HUES48 (cell line): ENCODE measurements around the gene NSD2.

Experiments
- H3K27ac ChIP-seq: one replicate; pipeline ENCODE4 v1.7.0; 2013; ENCODE audit warnings: low read depth, low read length, inconsistent platforms
- H3K27me3 ChIP-seq: 2 replicates; pipeline ENCODE4 v1.6.1; 2013; ENCODE audit warnings: mild to moderate bottlenecking, low read length; ENCODE audit not compliant: control insufficient read depth, insufficient read depth
- H3K36me3 ChIP-seq: 2 replicates; pipeline ENCODE4 v1.6.1; 2013; ENCODE audit warnings: low read length; ENCODE audit not compliant: control insufficient read depth, insufficient read depth
- H3K4me1 ChIP-seq: 2 replicates; pipeline ENCODE4 v1.6.1; 2013; ENCODE audit warnings: mild to moderate bottlenecking, low read length; ENCODE audit not compliant: control insufficient read depth, insufficient read depth
- H3K4me3 ChIP-seq: 2 replicates; pipeline ENCODE4 v1.5.1; 2013; ENCODE audit warnings: mild to moderate bottlenecking, low read depth, low read length
- H3K9ac ChIP-seq: 2 replicates; pipeline ENCODE4 v1.6.1; 2013; ENCODE audit warnings: mild to moderate bottlenecking, low read depth, low read length, moderate library complexity
- H3K9me3 ChIP-seq: 2 replicates; pipeline ENCODE4 v1.6.1; 2013; ENCODE audit warnings: low read length; ENCODE audit not compliant: control insufficient read depth, insufficient read depth

NSD2 gene

DNA sequence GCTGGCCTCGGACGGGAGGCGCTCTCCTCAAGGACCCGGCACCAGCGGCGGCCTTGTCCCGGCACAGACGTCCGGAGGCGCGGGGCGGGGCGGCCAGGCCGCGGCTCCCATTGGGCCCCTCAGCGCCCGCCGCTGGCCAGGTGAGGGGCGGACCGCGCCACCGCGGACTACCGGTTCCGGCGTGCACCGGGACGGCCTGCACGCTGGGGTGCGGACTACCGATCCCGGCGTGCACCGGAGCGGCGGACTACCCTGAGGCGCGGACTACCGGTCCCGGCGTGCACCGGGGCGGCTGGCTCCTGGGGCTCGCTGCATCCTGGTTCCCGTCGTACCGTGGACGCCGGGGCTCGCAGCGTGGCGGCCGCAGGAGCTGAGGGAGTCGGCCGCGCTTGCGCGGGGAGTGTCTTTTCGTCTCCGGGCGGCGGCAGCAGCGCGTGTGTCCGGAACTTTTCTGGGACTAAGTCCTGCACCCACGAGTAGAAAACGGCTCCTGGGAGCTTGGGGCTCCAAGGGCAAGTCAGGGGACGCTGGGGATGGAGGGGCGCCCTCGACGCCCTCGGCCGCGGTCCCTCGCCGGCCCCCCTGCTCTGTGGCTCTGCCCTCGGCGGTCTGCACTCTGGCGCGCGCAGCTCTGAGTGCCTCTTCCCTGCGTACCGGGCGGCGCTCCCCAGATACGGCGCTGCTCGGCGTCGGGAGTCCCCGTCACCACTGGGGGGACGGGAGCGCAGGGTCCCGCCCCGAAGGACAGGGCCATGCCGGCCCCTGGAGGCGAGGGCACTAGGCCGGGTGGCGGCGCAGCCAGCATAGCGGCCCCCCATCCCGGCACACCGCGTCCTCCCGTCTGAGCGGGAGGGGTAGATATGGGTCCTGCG, 14.9 kb upstream of the NSD2 start, which contains the start of gene LETM1:
Gene LETM1, minus strand, starts transcription at position 86 of the 872 bp plus-strand sequence. CDS start 206 bp downstream, outside the sequence.
- Histone ChIP-seq H3K9ac (peak within 1 kb of the TSS; percentile 69; the same call in 1 of the 2 replicates), H3K36me3 (no peaks in the 10 kb centered on the region), H3K4me3 (peak within 1 kb of the TSS; percentile 89), H3K9me3 (no peaks in the 10 kb centered on the region), H3K27ac (no peak within 1 kb of the TSS), H3K27me3 (peaks cover 50% of the 10 kb centered on the region), H3K4me1 (0 out of 2 replicates have a peak, but pooled peaks cover 3% of the 10 kb centered on the region)

DNA sequence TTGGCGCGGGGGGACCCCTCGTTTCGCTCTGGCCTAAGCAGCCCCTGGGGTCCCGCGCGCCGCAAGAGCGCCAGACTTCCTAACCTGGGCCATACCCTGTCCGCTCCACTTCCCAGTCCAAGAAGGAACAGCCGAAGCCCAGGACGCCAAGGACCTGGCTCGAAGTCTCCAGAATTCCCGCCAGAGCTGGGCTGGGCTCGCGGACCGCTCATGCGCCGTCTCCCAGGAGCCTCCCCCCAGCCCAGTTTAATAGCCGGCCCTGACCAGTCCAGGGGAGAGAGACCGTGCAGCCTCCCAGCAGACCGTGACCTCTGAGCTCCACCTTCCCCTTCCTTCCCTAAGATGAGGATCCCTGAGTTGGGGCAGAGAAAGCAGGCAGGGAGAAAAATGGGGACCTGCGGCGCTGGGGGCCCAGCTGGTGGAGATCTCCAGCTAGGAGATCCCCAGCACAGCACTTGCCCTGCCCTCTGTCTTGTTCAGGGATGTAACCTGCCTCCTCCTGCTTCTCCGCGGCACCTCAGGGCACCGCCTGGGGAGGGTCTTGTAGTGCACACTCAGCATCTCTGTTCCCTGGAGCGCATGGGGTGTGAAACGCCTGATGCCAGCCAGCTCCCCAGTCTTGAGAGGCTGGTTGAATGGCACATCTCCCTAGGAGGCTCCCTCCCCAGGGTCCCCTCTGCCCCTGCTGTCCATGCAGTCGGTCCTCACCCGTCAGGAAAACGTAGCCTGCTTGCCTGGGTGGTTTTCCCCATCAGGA, 14.1 kb upstream of the NSD2 start:
- peaks cover 58% of the 10 kb centered on the region for H3K27me3 ChIP-seq
- no peak overlapping the region for H3K9ac ChIP-seq
- peak overlapping the region; percentile 89 for H3K4me3 ChIP-seq
- H3K4me1 ChIP-seq = 0 out of 2 replicates have a peak, but pooled peaks cover 3% of the 10 kb centered on the region
- no peaks in the 10 kb centered on the region for H3K36me3 ChIP-seq
- H3K9me3 ChIP-seq = no peaks in the 10 kb centered on the region
- no peak overlapping the region for H3K27ac ChIP-seq

DNA sequence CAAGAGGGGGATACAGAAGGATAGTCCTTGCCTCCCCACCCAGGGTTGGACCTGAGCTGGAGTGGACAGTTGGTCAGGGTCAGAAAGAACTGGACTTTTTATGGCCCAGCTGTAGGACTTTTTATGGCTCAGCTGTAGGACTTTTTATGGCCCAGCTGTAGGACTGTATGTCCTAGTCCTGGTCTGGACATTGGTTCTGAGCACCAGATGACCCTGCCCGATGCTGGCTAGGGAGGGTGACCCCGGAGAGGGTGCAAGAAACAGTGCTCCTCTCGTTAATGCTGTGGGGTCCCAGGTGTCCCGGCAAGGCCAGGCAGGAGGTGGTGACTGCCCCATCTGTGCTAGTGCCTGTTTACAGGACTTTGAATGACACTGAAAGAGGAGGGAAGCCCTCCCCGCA, 13.3 kb upstream of the NSD2 start:
- Histone ChIP-seq H3K9ac (no peak overlapping the region), H3K4me3 (no peak overlapping the region), H3K9me3 (no peaks in the 10 kb centered on the region), H3K27ac (no peak overlapping the region), H3K36me3 (no peaks in the 10 kb centered on the region), H3K4me1 (0 out of 2 replicates have a peak, but pooled peaks cover 3% of the 10 kb centered on the region), H3K27me3 (peaks cover 66% of the 10 kb centered on the region)

DNA sequence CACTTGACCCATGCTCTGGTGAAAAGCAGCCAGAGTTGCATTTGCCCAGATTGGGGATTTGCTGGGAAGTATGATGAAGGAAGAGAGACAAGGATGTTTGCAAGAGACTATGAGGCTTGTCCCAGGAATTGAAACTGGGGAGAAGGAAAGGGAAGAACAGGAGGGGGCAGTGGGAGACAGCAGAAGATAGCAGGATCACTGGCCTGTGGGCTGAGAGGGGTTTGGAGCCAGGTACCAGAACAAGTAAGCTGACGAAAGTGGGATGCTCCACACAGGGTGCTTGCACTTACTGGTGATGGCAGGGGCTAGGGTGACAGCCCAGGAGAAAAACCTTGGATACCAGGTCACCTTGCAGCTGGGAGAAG, 11.8 kb upstream of the NSD2 start:
- Histone ChIP-seq H3K27me3 (peaks cover 81% of the 10 kb centered on the region), H3K9me3 (no peaks in the 10 kb centered on the region), H3K27ac (no peak overlapping the region), H3K36me3 (no peaks in the 10 kb centered on the region), H3K4me1 (0 out of 2 replicates have a peak, but pooled peaks cover 3% of the 10 kb centered on the region), H3K9ac (no peak overlapping the region), H3K4me3 (no peak overlapping the region)

DNA sequence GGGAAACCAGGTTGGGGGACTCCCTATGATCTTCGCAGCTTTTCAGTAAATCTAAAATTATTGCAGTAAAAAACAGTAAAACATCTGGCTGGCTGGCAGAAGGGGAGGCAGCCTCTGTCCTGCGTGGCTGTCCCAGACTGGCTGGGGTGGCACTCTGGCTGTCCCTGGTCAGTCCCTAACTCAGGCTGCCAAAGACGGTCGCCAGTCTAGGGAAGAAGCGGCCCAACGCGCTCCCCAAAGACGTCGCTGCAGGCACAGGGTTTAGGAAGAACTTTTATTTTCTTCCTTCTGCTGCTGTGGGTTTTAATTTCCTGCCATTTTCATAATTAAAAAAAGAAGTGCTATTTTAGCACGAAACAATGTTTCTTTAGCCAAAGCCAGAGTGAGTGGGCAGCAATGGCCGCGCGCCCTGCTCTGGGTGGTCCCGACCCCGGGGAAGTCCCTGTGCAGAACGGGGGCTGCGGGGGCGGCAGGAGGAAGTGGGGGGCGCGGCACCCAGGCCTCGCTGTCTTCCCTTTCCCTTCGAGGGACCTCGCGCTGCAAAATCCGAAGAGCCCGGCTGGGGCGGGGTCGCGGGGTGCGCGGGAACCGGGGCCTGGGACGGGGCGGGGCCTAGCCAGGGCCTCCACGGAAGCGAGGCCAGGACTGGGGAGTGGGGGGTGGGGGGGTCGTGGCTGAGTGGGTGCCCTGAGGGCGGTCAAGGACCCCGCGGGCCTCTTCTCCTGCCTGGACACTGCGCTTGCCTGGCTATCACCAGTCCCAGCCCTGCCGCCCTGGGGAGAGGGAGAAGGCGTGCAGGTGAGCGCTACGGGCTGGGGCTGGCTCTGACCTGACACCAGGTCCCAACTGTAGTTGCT, 8.9 kb upstream of the NSD2 start:
- Histone ChIP-seq H3K27ac (no peak overlapping the region), H3K4me1 (no peaks in the 10 kb centered on the region), H3K36me3 (no peaks in the 10 kb centered on the region), H3K4me3 (peak overlapping the region; percentile 33; the same call in 1 of the 2 replicates), H3K9me3 (no peaks in the 10 kb centered on the region), H3K9ac (no peak overlapping the region), H3K27me3 (peaks cover 99% of the 10 kb centered on the region)

DNA sequence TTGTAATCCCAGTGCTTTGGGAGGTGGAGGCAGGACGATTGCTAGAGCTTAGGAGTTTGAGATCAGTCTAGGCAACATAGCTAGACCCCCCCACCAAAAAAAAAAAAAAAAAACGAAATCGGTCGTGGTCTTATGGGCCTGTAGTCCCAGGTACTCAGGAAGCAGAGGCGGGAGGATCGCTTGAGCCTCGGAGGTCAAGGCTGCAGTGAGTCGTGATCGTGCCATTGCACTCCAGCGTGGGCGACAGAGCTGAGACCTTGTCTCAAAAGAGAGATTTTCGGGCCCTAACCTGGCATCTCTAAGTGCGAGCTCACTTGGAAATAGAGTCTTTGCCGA, 8.3 kb upstream of the NSD2 start:
- Histone ChIP-seq H3K4me3 (no peak overlapping the region), H3K4me1 (no peaks in the 10 kb centered on the region), H3K27ac (no peak overlapping the region), H3K9ac (no peak overlapping the region), H3K36me3 (no peaks in the 10 kb centered on the region), H3K9me3 (no peaks in the 10 kb centered on the region), H3K27me3 (peaks cover 99% of the 10 kb centered on the region)

DNA sequence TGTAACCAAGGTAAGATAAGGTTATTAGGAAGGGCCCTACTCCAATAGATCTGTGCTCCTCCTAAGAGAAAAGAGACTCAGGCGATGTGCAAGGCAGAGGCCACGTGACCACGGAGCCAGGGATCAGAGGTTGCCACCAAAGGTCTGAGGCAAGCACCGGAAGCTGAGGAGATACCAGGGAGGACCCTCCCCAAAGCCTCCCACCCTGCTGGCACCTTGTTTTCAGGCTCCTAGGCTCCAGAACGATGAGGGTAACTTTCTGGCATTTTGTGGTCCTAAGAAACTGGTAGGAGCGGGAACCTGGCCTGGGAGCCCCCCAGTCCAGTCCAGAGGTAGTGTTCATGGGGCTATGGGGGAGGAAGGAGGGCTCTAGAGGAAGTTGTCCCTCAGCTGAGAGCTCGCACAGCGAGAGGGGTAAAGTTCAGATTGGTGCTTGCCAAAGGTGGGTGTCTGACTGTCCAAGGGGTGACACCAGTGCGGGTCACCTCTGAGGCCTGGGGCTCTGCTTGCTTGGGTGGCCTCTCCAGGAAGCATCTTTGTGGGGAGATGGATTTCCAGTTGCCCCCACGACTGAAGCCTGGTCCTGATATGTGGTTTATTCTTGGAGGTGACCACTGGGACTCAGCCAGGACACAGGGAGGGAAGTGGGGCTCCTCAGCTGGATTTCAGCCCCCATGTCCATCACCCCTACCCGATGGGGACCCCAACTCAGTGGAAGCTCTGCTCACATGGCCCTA, 7.7 kb upstream of the NSD2 start:
- H3K36me3 ChIP-seq = no peaks in the 10 kb centered on the region
- H3K27ac ChIP-seq = no peak overlapping the region
- no peaks in the 10 kb centered on the region for H3K4me1 ChIP-seq
- no peak overlapping the region for H3K9ac ChIP-seq
- no peak overlapping the region for H3K4me3 ChIP-seq
- no peaks in the 10 kb centered on the region for H3K9me3 ChIP-seq
- H3K27me3 ChIP-seq = peaks cover 99% of the 10 kb centered on the region

DNA sequence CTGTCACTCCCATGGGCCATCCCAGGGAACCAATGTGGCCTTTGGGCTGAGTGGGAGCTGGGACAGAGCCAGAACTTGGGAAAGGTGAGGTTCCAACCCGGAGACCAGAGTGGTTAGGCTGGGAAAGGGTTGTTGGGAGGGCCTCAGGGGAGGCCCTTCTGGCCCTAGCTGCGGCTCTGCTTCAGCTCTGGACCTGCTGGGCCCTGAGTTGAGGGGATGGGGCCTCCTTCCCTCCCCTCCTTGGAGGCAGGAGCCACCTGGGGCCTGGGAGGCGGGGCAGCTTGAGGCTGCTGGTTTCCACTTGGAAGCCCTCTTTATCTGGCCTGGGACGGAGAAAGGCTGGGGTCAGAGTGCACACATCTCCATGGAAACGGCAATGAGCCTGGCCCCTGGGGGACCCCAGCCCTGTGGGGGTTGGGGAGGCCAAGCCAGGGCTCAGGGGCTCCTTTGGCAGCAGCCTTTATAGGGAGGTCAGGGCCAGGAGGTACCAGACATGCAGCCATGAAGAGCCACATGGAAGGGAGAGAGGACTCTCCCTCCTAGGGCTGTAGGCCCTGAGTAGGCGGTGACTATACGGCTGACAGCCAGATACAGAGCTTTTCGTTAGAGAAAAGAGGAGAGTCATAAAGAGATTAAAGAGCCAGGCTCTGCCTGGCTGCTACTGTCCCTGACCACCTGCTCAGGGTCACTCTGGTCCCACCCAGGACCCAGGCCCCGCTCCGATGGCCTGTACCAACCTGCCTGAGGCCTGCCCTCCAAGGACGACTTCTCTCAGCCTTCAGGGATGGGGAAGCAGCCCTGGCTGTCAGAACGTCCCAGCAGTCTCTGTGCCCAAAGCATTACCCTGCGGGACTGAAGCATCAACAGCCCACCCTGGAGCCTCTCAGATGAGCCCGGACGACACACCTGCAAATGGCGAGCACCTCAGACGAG, 6.9 kb upstream of the NSD2 start:
- no peak overlapping the region for H3K27ac ChIP-seq

DNA sequence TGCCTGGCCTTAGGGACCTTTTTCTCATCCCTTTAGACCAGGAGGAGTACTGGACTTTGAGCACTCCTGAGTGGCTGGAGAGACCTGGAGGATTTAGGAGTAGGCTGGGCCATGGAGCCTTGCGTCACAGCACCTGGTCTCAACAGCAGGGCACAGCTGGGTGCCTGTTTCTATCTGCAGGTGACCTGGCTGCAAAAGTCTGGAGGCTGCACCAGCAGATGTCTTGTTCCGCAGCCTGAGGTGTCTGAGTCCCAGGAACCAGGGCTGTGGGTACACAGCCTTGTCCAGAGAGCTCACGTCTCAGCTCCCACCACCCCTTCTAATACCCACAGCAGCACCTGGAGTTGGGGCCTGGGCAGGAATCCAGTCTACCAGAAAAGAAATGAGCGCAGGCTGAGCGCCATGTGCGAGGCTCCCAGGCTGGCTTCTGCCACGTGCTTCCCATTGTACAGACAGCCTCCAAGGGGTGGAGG, 5.0 kb upstream of the NSD2 start:
- Histone ChIP-seq H3K27ac (no peak overlapping the region), H3K9me3 (no peaks in the 10 kb centered on the region), H3K27me3 (peaks cover 89% of the 10 kb centered on the region), H3K36me3 (no peaks in the 10 kb centered on the region), H3K9ac (no peak overlapping the region), H3K4me1 (peaks cover 6% of the 10 kb centered on the region; the same call in 1 of the 2 replicates), H3K4me3 (no peak overlapping the region)

More for the DNA sequence above, 6.9 kb upstream of the NSD2 start:
- Histone ChIP-seq H3K4me1 (no peaks in the 10 kb centered on the region), H3K4me3 (no peak overlapping the region), H3K27me3 (peaks cover 99% of the 10 kb centered on the region), H3K9ac (no peak overlapping the region), H3K36me3 (no peaks in the 10 kb centered on the region), H3K9me3 (no peaks in the 10 kb centered on the region)
